ENCODE data around the gene PIK3C2G. TPM values are rescaled to one million over a fixed set of nuclear protein-coding genes. Genes with fewer than 3 reads are reported as not detected.

Gene PIK3C2G
- total and polyA plus RNA-seq, 2 of the 13 experiments (the other 11 are each of a cell fraction or from before 2014, with no cell fraction given) = not detected

GRCh38 chr12:18487509-18487908 is 226.2 kb downstream of the PIK3C2G start:
- in situ Hi-C loops (cut with HindIII; ENCODE audit: extremely low pct_ligation_motif_present, low pct_unique_long_range_greater_than_20kb) (no loop called here), intact Hi-C loops (cut with micrococcal nuclease; ENCODE audit: unreplicated experiment) (no loop called here)
- no TSS peak for BruUV-seq (replicated peaks)
- no peak for FAIRE-seq
- H3K4me1 ChIP-seq (ENCODE audit: insufficient read depth, low read length) = no peaks in the 10 kb centered on the region
- H4K20me1 ChIP-seq (ENCODE audit: insufficient read depth, low read length) = no peaks in the 10 kb centered on the region
- H3K27ac ChIP-seq (ENCODE audit: extremely low read length, insufficient read depth, low read length) = no peak overlapping the region
- ChIA-PET POLR2A (no interaction called here), CTCF (ENCODE audit: low intra/inter-chr PET ratio, low total read pairs) (no interaction called here)
- no peak for ATAC-seq
- H3K27me3 ChIP-seq (ENCODE audit: control insufficient read depth in 1 of 2, insufficient read depth in 2 of 2, low read length in 2 of 2) = no peaks in the 10 kb centered on the region
- 20% methylated on average over 3 of the region's 3 CpGs for WGBS (ENCODE audit: low lambda C conversion rate)
- no peaks in the 10 kb centered on the region for H3K79me2 ChIP-seq (ENCODE audit: insufficient read depth, low read length)
- H3K9me3 ChIP-seq (ENCODE audit: low read length) = no peaks in the 10 kb centered on the region
- TF ChIP-seq ZNF317 (CRISPR knock-in tag; IDR thresholded peaks at IDR 0.05) (no peak), EED (CRISPR knock-in tag; IDR thresholded peaks at IDR 0.05) (no peak), HNRNPK (IDR thresholded peaks at IDR 0.05; ENCODE audit: low read depth, low read length, poor library complexity, severe bottlenecking) (no peak), ZBTB38 (CRISPR knock-in tag; IDR thresholded peaks at IDR 0.05) (no peak), CHD4 (IDR thresholded peaks at IDR 0.05; ENCODE audit: borderline replicate concordance, low read length) (no peak), REPIN1 (CRISPR knock-in tag; IDR thresholded peaks at IDR 0.05; ENCODE audit: borderline replicate concordance, low read depth) (no peak), ZSCAN25 (CRISPR knock-in tag; IDR thresholded peaks at IDR 0.05) (no peak), DPF2 (CRISPR knock-in tag; IDR thresholded peaks at IDR 0.05; ENCODE audit: borderline replicate concordance, low read depth) (no peak), CBX1 (IDR thresholded peaks at IDR 0.05; ENCODE audit: low read depth) (no peak), TCF7 (IDR thresholded peaks at IDR 0.05; ENCODE audit: low read depth) (no peak), ZNF264 (CRISPR knock-in tag; IDR thresholded peaks at IDR 0.05) (no peak), SMYD3 (CRISPR knock-in tag; IDR thresholded peaks at IDR 0.05) (no peak), ZFY (CRISPR knock-in tag; IDR thresholded peaks at IDR 0.05) (no peak)
- TF ChIP-seq, protein P1, sequence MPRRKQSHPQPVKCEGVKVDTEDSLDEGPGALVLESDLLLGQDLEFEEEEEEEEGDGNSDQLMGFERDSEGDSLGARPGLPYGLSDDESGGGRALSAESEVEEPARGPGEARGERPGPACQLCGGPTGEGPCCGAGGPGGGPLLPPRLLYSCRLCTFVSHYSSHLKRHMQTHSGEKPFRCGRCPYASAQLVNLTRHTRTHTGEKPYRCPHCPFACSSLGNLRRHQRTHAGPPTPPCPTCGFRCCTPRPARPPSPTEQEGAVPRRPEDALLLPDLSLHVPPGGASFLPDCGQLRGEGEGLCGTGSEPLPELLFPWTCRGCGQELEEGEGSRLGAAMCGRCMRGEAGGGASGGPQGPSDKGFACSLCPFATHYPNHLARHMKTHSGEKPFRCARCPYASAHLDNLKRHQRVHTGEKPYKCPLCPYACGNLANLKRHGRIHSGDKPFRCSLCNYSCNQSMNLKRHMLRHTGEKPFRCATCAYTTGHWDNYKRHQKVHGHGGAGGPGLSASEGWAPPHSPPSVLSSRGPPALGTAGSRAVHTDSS (CRISPR knock-in tag; conservative IDR thresholded peaks at IDR 0.05) = no peak
- TF ChIP-seq, protein P2, sequence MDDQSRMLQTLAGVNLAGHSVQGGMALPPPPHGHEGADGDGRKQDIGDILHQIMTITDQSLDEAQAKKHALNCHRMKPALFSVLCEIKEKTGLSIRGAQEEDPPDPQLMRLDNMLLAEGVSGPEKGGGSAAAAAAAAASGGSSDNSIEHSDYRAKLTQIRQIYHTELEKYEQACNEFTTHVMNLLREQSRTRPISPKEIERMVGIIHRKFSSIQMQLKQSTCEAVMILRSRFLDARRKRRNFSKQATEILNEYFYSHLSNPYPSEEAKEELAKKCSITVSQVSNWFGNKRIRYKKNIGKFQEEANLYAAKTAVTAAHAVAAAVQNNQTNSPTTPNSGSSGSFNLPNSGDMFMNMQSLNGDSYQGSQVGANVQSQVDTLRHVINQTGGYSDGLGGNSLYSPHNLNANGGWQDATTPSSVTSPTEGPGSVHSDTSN (CRISPR knock-in tag; IDR thresholded peaks at IDR 0.05; ENCODE audit: borderline replicate concordance) = no peak
- DNase-seq (ENCODE audit: low spot score) = no peak
- H2AFZ ChIP-seq (ENCODE audit: low read length) = no peak overlapping the region
- H3K4me3 ChIP-seq (replicated peaks in 1 of 3; ENCODE audit: insufficient read depth in 1 of 3, low read depth in 2 of 3, low read length in 3 of 3) = no peak overlapping the region
- no peak overlapping the region for H3K4me2 ChIP-seq (ENCODE audit: low read depth, low read length)
- no peaks in the 10 kb centered on the region for H3K36me3 ChIP-seq (replicated peaks in 1 of 2; ENCODE audit: control insufficient read depth in 1 of 2, insufficient read depth in 2 of 2, low read length in 2 of 2)
- no peak overlapping the region for H3K9ac ChIP-seq (ENCODE audit: insufficient read depth, low read depth, low read length)
